GM12878 (cell line): ENCODE results near the gene SECTM1. TPM values are rescaled to one million over a fixed set of nuclear protein-coding genes. Genes with fewer than 3 reads are reported as not detected.
"Not testable (repeated sequence)": the region's sequence is repeated elsewhere in the genome, so short reads cannot be mapped to it uniquely, and the experiment has no call there.

ENCODE experiments used
- ATAC-seq: fragments of 200-7000 bp; cut with Tn5 transposase; 3 replicates; pipeline ENCODE4 v1.9.1; 2020; ENCODE audit warnings: mild to moderate bottlenecking, moderate library complexity
- BruUV-seq: library from RNA; stranded (reverse); fragments of 400-500 nt; replicated peaks from 2 replicates; lab custom pipeline; 2021; lab: Mats Ljungman, UMichigan
- CTCF ChIA-PET: fragments of 300-600 bp; sonication (Branson Sonifier 250); formaldehyde crosslinking; extraction: SDS; loops from one replicate; lab custom pipeline; 2021; ENCODE audit warnings: inconsistent platforms; lab: Yijun Ruan, JAX
- POLR2A ChIA-PET: fragments of 350-600 bp; formaldehyde crosslinking; extraction: SDS; loops from one replicate; lab custom pipeline; 2021; ENCODE audit warnings: inconsistent platforms; lab: Charles Lee
- RAD21 ChIA-PET: fragments of 300-600 bp; sonication (Branson Sonifier 250); formaldehyde crosslinking; loops from one replicate; lab custom pipeline; 2023; ENCODE audit warnings: antibody characterized with exemption; ENCODE audit not compliant: unreplicated experiment; lab: Charles Lee
- SMC1A ChIA-PET: fragments of 300-600 bp; sonication (Branson Sonifier 250); formaldehyde crosslinking; loops from one replicate; lab custom pipeline; 2023; ENCODE audit not compliant: unreplicated experiment, uncharacterized antibody; lab: Charles Lee
- DNase-seq: peaks from one replicate; pipeline ENCODE4 v3.0.0-alpha.2; 2011; ENCODE audit warnings: low read depth, low spot score
- FAIRE-seq: peaks from 3 replicates; lab custom pipeline; 2011; peaks lifted over from hg19 to GRCh38; lab: Jason Lieb, UNC
- H2AFZ ChIP-seq: 2 replicates; pipeline ENCODE4 v1.6.0; 2011; ENCODE audit warnings: low read depth, low read length, control low read depth; ENCODE audit not compliant: control insufficient read depth
- H3K27ac ChIP-seq: 2 replicates; pipeline ENCODE4 v1.5.1; 2011; ENCODE audit warnings: control low read depth; ENCODE audit not compliant: control insufficient read depth, insufficient read depth
- H3K27me3 ChIP-seq, 2 experiments: replicated peaks in 1 of 2; 2 replicates each; pipeline versions ENCODE4 v1.6.0 to v1.6.1; 2011; ENCODE audit warnings: low read length in 1 of 2; ENCODE audit not compliant: control insufficient read depth in 2 of 2, insufficient read depth in 2 of 2
- H3K36me3 ChIP-seq, 2 experiments: 2 replicates each; pipeline ENCODE4 v1.5.1; 2011; ENCODE audit warnings: low read length in 1 of 2; ENCODE audit not compliant: control insufficient read depth in 2 of 2, insufficient read depth in 2 of 2
- H3K4me1 ChIP-seq: 2 replicates; pipeline ENCODE4 v1.6.1; 2011; ENCODE audit warnings: mild to moderate bottlenecking, low read length, moderate library complexity, mixed read lengths; ENCODE audit not compliant: control insufficient read depth, insufficient read depth
- H3K4me2 ChIP-seq: 2 replicates; pipeline ENCODE4 v1.6.0; 2011; ENCODE audit warnings: control low read depth; ENCODE audit not compliant: control insufficient read depth, insufficient read depth
- H3K4me3 ChIP-seq: fragments of 200-600 bp; sonication (generic); 2 replicates; pipeline ENCODE4 v1.5.1; 2016
- H3K79me2 ChIP-seq: 2 replicates; pipeline ENCODE4 v1.6.0; 2011; ENCODE audit warnings: low read length; ENCODE audit not compliant: control insufficient read depth, insufficient read depth
- H3K9ac ChIP-seq: 2 replicates; pipeline ENCODE4 v1.8.0; 2011; ENCODE audit warnings: low read length, control low read depth, mixed read lengths; ENCODE audit not compliant: control insufficient read depth, insufficient read depth
- H3K9me3 ChIP-seq: replicated peaks from 3 replicates; pipeline ENCODE4 v1.5.1; 2011; ENCODE audit warnings: mild to moderate bottlenecking, low read length; ENCODE audit not compliant: control insufficient read depth, insufficient read depth
- H4K20me1 ChIP-seq: 2 replicates; pipeline ENCODE4 v1.6.0; 2011; ENCODE audit not compliant: control insufficient read depth, insufficient read depth
- CBFB ChIP-seq: IDR thresholded peaks from 2 replicates; pipeline ENCODE4 v1.6.1; 2016; ENCODE audit warnings: antibody characterized with exemption, low read depth
- CHD4 ChIP-seq: fragments of 200-600 bp; sonication (generic); IDR thresholded peaks from 2 replicates; pipeline ENCODE4 v1.6.1; 2016; ENCODE audit warnings: mild to moderate bottlenecking
- RAD21 ChIP-seq: IDR thresholded peaks from 2 replicates; pipeline ENCODE4 v1.6.1; 2011; ENCODE audit warnings: mild to moderate bottlenecking, low read depth, low read length, moderate library complexity; ENCODE audit not compliant: insufficient read depth
- RAD51 ChIP-seq: fragments of 450-650 bp; IDR thresholded peaks from 2 replicates; pipeline ENCODE4 v1.6.1; 2016; ENCODE audit warnings: moderate library complexity, mild to moderate bottlenecking, inconsistent platforms
- WGBS: methylation state at CpG from one replicate; pipeline ENCODE4 v1.1.6; 2016; ENCODE audit warnings: low lambda C conversion rate; ENCODE audit not compliant: insufficient replicate concordance, insufficient coverage; ENCODE audit errors: missing lambda C conversion rate; 5-methylcytosine and 5-hydroxymethylcytosine counted together
- in situ Hi-C: fragments of 300-500 bp; cut with MboI; formaldehyde crosslinking; loops from 9 replicates; pipeline ENCODE4 v1.14.3; 2018; ENCODE audit warnings: mixed read lengths
- intact Hi-C: fragments of 100-400 bp; cut with micrococcal nuclease; formaldehyde crosslinking; loops from one replicate; pipeline ENCODE4 v1.14.2; 2022; ENCODE audit not compliant: unreplicated experiment
- polyA plus RNA-seq, 11 experiments: library from polyadenylated mRNA; depleted of rRNA in 4 of 11; unstranded in 6 of 11; stranded (reverse) in 5 of 11; fragments of >200 nt; fragmentation: Nextera tagmentation in 4 of 11; fragmentation: Illumina TruSeq in 1 of 11; extraction: Ambion mirVana in 4 of 11; extraction: Trizol in 1 of 11; gene quantifications; 1 replicate in 1 of 11; 2 replicates in 10 of 11; pipeline versions ENCODE4 v1.2.1 to v1.2.3, GENCODE V29; 2011 to 2016; ENCODE audit warnings: inconsistent platforms in 2 of 11, missing spikeins in 2 of 11, low read depth in 1 of 11
- total RNA-seq, 4 experiments: library from RNA; depleted of rRNA in 3 of 4; stranded (reverse); fragments of >200 nt in 3 of 4; fragmentation: Illumina TruSeq in 1 of 4; extraction: Trizol in 1 of 4; gene quantifications; 2 replicates each; pipeline versions ENCODE4 v1.2.1 to v1.2.3, GENCODE V29; 2013 to 2021

Gene SECTM1
- total and polyA plus RNA-seq, 10 of the 15 experiments (the other 5 are each of a cell fraction or from before 2014, with no cell fraction given): 0.10 to 0.13 (median 0.12) TPM; not detected in 7

GRCh38 chr17:82373731-82374625 is 40.4 kb upstream of the SECTM1 start (continued):
- TF ChIP-seq RAD51 (no peak), RAD21 (no peak), CHD4 (no peak), CBFB (no peak)

DNA sequence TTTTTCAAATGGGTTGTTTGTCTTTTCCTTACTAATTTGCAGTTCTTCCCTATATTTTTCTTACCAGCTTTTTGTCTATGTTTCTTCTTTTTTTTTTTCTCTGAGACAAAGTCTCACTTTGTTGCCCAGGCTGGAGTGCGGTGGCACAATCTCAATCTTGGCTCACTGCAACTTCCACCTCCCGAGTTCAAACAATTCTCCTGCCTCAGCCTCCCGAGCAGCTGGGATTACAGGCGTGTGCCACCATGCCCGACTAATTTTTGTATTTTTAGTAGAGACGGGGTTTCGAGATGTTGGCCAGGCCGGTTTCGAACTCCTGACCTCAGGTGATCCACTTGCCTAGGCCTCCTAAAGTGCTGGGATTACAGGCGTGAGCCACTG is 39.5 kb upstream of the SECTM1 start:
- POLR2A ChIA-PET, DNase-seq, H3K9ac ChIP-seq, H3K27me3 ChIP-seq, H3K4me2 ChIP-seq, intact Hi-C loops, RAD21 ChIA-PET, in situ Hi-C loops, BruUV-seq, H3K27ac ChIP-seq, H3K9me3 ChIP-seq, H4K20me1 ChIP-seq, H2AFZ ChIP-seq, H3K36me3 ChIP-seq, H3K4me3 ChIP-seq, FAIRE-seq, H3K79me2 ChIP-seq, ATAC-seq: not testable (repeated sequence)
- ChIA-PET CTCF (interaction anchor here (0.7 to 1.5 kb wide), 3 partner anchors 35 to 178 kb away, joined by 3 to 4 read pairs (median 3); no protein-coding TSS in a partner anchor), SMC1A (interaction anchor here (0.9 kb wide), 1 partner anchor 30 kb away, joined by 3 read pairs; no protein-coding TSS in a partner anchor)
- WGBS: 27% methylated on average over 10 of the region's 10 CpGs
- H3K4me1 ChIP-seq: peaks cover 12% of the 10 kb centered on the region
